ENCODE data around the gene SLN. TPM values are rescaled to one million over a fixed set of nuclear protein-coding genes. Genes with fewer than 3 reads are reported as not detected.
A peak's percentile ranks its signal among the peaks of the same experiment; 100 is the strongest.
"Not testable (repeated sequence)": the region's sequence is repeated elsewhere in the genome, so short reads cannot be mapped to it uniquely, and the experiment has no call there.

The SLN gene
- total RNA-seq = not detected

DNA sequence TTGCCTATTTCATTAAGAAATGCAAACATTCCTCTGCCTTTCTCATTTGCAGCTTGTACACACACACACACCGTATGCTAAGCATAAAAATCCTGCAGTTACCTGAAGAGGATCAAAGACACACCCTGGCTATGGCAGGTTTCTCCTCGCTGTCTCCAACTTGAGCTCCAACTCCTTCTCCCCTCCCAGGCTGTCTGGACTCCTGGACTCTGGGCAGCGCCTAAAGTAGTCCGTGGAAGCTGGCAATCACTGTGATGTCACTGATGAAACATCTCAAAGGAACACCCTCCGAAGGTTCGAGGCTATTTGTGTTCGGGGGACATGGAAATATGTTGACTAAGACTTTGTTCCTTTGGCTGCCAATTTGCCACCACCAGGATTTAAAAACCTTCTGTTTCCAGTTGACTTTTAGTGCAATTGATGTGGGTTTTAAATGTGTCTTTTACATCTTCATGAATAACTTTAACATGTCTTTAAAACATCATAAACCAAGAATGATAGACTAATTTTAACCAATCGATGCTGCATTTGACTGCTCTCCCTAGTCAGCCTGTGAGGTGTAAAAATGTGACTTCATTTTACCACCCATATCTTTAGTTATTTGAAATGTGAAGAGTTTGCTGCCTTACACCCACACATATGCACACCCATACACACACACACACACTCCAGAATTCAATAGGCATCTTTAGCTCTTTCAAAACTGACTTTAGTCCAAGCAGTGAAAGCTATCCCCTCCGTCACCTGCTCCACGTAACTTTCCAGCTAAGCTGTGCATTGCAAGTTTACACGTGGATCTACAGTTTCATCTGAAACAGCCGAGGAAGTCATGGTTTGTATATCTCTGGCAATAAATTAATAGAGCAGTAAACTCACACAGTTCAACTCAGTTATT lies at the start of gene SLN:
TSS of gene SLN (minus strand) at position 196 of the 895 bp plus-strand sequence.
- ChIA-PET CTCF (no interaction called here), POLR2A (no interaction called here)
- Mint-ChIP-seq H3K4me1 (no peaks in the 10 kb centered on the region), H3K9me3 (no peaks in the 10 kb centered on the region), H3K36me3 (ENCODE audit: low read depth) (no peaks in the 10 kb centered on the region), H3K27ac (no peak within 1 kb of the TSS), H3K27me3 (peaks cover 42% of the 10 kb centered on the region), H3K4me3 (no peak within 1 kb of the TSS)
- DNase-seq = no peak

DNA sequence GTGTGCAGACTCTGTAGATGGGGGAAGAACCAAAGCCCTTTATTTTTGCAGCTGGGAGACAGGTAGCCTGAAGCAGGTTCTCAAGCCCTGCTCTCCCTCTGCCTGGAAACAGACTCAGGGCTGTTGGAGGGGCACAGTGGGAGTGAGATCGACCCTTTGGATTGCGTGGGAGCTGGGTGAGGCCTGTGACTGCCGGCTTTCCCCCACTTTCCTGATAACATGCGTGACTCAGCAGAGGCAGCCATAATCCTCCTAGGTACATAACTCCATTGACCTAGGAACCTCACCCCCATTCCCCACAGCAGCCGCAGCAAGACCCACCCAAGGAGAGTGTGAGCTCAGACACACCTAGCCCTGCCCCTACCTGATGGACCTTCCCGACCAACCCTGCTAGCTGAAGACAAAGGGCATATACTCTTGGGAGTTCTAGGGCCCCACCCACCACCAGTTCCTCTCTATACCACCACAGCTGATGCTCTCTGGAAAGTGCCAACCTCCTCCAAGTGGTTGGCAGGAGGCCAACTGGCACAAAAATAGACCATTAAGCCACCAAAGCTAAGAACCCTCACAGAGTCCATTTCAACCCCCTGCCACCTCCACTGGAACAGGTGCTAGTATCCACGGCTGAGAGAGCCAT lies 47.0 kb upstream of the SLN start:
- POLR2A ChIA-PET; H3K27ac Mint-ChIP-seq; H3K36me3 Mint-ChIP-seq (ENCODE audit: low read depth); H3K9me3 Mint-ChIP-seq; H3K4me1 Mint-ChIP-seq; DNase-seq; CTCF ChIA-PET; H3K4me3 Mint-ChIP-seq: not testable (repeated sequence)
- H3K27me3 Mint-ChIP-seq = peaks cover 28% of the 10 kb centered on the region

DNA sequence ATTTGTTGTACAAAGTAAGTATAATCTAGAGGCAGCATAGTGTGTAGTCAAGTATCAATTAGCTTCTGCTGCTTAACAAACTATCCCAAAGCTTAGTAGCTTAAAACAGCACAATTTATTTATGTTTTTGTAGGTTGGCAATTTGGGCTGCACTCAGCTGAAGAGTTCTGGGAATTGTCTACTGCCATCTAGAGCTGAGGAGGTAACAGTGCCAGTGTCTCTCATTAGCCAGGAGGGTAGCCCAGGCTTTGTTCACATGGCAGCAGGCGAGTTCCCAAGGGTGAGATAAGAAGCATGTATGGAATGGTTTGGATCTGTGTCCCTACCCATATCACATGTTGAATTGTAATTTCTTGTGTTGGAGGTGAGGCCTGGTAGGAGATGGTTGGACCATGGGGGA lies 45.8 kb upstream of the SLN start:
- no peak overlapping the region for H3K27ac Mint-ChIP-seq
- H3K4me3 Mint-ChIP-seq = no peak overlapping the region
- ChIA-PET CTCF (interaction anchor here (1.3 to 1.6 kb wide), 2 partner anchors 10 to 17 kb away, joined by 4 to 5 read pairs; no protein-coding TSS in a partner anchor), POLR2A (no interaction called here)
- no peaks in the 10 kb centered on the region for H3K36me3 Mint-ChIP-seq (ENCODE audit: low read depth)
- peaks cover 23% of the 10 kb centered on the region for H3K27me3 Mint-ChIP-seq
- DNase-seq = no peak
- H3K4me1 Mint-ChIP-seq = no peaks in the 10 kb centered on the region
- peaks cover 4% of the 10 kb centered on the region for H3K9me3 Mint-ChIP-seq

DNA sequence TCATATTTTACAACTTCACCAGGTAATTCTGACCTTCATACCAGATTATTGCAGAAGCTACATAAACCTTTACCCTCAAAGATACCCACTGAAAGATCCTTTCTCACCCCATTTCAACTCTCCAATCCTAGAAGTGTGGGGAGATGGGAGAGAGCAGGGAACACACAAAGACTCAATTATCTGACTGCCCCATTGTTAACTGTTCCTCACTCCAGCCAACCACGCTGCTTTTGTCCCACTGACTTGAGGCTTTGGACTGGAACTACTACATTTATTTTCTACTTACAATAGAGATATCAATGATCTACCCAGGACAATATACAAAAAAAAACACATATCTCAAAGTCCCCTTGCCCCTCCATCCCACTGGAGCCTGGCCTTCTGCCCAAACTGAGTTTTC lies 44.7 kb upstream of the SLN start:
- H3K9me3 Mint-ChIP-seq = peaks cover 4% of the 10 kb centered on the region
- peaks cover 22% of the 10 kb centered on the region for H3K27me3 Mint-ChIP-seq
- no peak overlapping the region for H3K4me3 Mint-ChIP-seq
- no peaks in the 10 kb centered on the region for H3K4me1 Mint-ChIP-seq
- ChIA-PET POLR2A (no interaction called here), CTCF (interaction anchor here (1.3 to 1.6 kb wide), 2 partner anchors 9 to 16 kb away, joined by 4 to 5 read pairs; no protein-coding TSS in a partner anchor)
- H3K27ac Mint-ChIP-seq = no peak overlapping the region
- no peaks in the 10 kb centered on the region for H3K36me3 Mint-ChIP-seq (ENCODE audit: low read depth)
- DNase-seq = no peak

DNA sequence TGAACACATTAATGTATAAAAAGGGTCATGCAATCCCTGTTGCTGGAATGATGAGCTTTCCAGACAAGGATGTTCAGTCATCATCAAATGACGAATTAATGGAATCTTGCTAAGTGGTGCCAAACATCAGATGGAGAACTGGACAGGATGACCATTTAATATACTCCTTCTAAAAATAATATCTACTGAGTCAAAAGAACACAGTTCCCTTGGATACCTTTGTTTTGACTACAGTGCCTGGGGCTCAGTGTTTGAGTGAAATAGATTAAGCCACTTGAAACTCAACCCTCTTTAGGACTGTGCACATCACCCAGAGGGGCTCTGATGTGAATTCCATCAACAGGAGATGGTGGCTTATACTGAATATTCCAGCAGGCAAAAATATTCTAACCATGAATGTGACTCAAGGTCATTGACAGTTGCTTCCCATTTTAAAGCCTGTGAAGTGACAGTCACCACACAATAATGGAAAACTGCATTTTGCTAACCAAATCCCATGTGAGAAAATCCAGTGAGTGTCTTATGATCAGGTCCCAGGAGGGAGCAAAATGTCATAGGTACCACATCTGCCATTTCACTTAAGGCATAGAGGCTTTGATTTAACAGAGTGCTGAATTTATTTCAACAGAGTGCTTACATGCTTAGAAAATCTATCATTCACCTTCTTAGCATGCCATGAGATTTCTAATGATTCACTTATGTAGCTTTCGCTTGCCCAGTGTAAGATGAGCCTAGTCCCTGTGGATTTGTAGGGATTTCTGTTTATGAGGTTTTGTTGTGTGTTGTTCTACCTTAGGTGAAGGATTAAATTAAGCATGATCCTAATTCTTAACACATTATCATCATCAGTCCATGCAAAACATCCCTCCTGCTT lies 41.3 kb upstream of the SLN start:
- no peak for DNase-seq
- ChIA-PET CTCF (no interaction called here), POLR2A (no interaction called here)
- no peaks in the 10 kb centered on the region for H3K36me3 Mint-ChIP-seq (ENCODE audit: low read depth)
- H3K27ac Mint-ChIP-seq = no peak overlapping the region
- no peak overlapping the region for H3K4me3 Mint-ChIP-seq
- no peaks in the 10 kb centered on the region for H3K4me1 Mint-ChIP-seq
- no peaks in the 10 kb centered on the region for H3K9me3 Mint-ChIP-seq
- peaks cover 23% of the 10 kb centered on the region for H3K27me3 Mint-ChIP-seq

DNA sequence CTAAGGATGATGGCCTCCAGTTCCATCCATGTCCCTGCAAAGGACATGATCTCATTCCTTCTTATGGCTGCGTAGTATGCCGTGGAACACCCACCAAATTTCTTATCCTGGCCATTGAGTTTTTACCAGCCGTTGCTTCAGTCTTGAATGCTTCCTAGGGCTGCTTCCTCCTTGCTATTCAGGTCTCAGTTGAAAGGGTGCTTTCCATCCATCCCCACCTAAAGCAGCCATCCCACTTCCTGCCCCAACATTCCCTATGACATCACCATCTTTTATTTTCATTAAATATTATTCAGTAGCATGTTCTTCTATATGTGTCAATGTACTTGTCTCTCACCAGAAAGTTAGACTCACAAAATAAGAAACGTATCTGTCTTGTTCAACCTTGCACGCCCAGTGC lies 40.7 kb upstream of the SLN start:
- no peak for DNase-seq
- POLR2A ChIA-PET = no interaction called here
- peaks cover 30% of the 10 kb centered on the region for H3K27me3 Mint-ChIP-seq
- H3K4me3 Mint-ChIP-seq = no peak overlapping the region
- H3K36me3 Mint-ChIP-seq (ENCODE audit: low read depth) = no peaks in the 10 kb centered on the region
- H3K9me3 Mint-ChIP-seq = no peaks in the 10 kb centered on the region
- H3K4me1 Mint-ChIP-seq = no peaks in the 10 kb centered on the region
- CTCF ChIA-PET = no interaction called here
- no peak overlapping the region for H3K27ac Mint-ChIP-seq

DNA sequence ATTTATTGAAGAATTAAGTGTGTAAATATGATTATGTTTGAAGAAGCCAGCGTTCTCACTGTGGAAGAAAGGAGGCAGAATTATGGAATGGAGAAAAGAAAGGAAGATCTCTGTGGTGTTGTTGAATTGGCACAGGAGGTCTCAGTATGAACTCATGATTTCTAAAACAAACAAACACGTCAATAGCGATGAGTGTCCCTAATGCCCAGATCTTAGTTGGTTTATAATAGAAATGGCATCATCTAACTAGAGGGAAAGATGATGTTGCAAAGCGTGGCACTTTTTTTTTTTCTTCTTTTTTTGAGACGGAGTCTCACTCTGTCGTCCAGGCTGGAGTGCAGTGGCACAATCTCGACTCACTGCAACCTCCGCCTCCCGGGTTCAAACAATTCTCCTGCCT lies 39.2 kb upstream of the SLN start:
- no peak for DNase-seq
- Mint-ChIP-seq H3K27ac (no peak overlapping the region), H3K4me1 (no peaks in the 10 kb centered on the region), H3K4me3 (no peak overlapping the region), H3K9me3 (no peaks in the 10 kb centered on the region), H3K27me3 (peaks cover 24% of the 10 kb centered on the region), H3K36me3 (ENCODE audit: low read depth) (no peaks in the 10 kb centered on the region)
- POLR2A ChIA-PET = no interaction called here
- CTCF ChIA-PET = no interaction called here

DNA sequence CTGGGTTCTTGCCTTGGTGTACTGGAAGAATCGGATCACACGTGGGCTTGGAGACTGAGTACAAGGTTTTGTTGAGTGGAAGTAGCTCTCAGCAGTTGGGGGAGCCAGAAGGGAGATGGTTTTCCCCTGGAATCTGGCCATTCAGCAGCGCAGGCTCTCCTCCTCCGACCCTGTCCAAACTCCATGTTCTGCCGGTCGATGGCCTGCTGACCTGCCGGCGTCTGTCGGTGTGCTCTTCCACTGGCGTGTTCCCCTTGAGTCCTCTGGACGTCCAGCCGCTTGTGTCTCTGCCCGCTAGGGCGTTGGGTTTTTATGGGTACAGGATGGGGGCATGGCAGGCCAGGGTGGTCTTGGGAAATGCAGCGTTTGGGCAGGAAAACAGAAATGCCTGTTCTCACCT lies 38.5 kb upstream of the SLN start:
- Mint-ChIP-seq H3K4me1 (no peaks in the 10 kb centered on the region), H3K36me3 (ENCODE audit: low read depth) (no peaks in the 10 kb centered on the region), H3K4me3 (no peak overlapping the region), H3K27me3 (peaks cover 25% of the 10 kb centered on the region), H3K9me3 (no peaks in the 10 kb centered on the region), H3K27ac (no peak overlapping the region)
- no peak for DNase-seq
- POLR2A ChIA-PET = no interaction called here
- CTCF ChIA-PET = no interaction called here

DNA sequence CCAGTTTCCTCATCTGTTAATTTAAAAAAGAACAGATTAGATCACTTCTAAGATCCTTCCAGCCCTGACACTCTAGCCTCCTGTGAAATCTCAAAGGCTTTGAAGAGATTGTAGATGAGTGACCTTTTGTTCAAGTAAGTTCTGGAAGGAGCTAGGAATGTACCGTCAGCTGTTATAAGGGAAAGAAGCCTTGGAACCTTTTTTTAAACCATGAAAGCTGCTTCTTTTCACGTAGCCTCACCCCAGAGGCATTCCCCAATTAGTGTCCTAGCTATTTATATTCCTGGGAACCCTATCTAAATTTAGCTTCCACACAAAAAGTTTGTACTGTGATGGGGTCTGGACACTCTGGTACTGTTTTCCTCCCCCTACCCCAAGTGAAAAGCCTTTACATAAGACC lies 35.8 kb upstream of the SLN start:
- DNase-seq = no peak
- H3K36me3 Mint-ChIP-seq (ENCODE audit: low read depth) = no peaks in the 10 kb centered on the region
- H3K4me3 Mint-ChIP-seq = no peak overlapping the region
- H3K4me1 Mint-ChIP-seq = no peaks in the 10 kb centered on the region
- ChIA-PET POLR2A (no interaction called here), CTCF (interaction anchor here (1.0 kb wide), 1 partner anchor 9 kb away, joined by 4 read pairs; no protein-coding TSS in a partner anchor)
- no peaks in the 10 kb centered on the region for H3K9me3 Mint-ChIP-seq
- peaks cover 35% of the 10 kb centered on the region for H3K27me3 Mint-ChIP-seq
- H3K27ac Mint-ChIP-seq = no peak overlapping the region

DNA sequence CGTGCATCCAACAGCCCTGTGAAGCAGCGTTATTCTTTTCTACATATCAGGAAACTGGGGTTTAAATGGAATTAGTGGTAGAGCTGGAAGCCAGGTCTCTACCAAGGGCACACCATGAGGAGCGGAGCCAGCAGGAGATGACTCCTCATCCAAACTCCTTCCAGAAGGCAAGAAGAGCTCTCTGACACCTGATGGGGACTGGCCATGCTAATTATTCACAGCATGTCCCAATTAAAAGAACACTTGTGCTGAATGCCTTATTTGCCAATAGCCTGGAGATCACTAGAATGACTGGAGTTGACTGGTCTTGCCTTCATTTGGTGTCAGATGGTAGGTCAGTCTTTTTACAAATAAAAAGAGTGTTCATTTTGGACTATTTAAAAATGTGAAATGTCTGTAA lies 32.9 kb upstream of the SLN start:
- peaks cover 35% of the 10 kb centered on the region for H3K27me3 Mint-ChIP-seq
- H3K9me3 Mint-ChIP-seq = no peaks in the 10 kb centered on the region
- ChIA-PET CTCF (interaction anchor here (2.0 kb wide), 1 partner anchor 27 kb away, joined by 5 read pairs; no protein-coding TSS in a partner anchor), POLR2A (no interaction called here)
- H3K36me3 Mint-ChIP-seq (ENCODE audit: low read depth) = no peaks in the 10 kb centered on the region
- no peak overlapping the region for H3K27ac Mint-ChIP-seq
- no peaks in the 10 kb centered on the region for H3K4me1 Mint-ChIP-seq
- no peak for DNase-seq
- H3K4me3 Mint-ChIP-seq = no peak overlapping the region

DNA sequence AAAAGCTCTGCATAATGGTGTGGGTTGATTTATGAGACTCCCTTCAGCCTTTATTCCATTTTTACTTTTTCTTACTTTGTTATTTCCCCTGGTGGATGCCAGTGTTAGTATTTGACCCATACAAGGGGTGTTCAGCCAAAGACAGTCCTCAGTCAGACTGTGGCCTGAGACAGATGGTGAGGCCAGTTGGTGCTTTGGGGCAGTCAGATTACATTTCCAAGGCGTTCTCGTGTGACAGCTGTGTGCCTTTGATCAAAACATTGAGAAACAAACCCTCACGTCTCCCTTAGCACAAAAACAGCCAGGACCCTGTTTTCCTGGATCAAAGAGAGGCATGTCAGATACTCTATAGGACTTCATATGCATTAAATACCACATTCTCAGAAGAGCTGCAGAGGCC lies 31.3 kb upstream of the SLN start:
- H3K4me3 Mint-ChIP-seq = no peak overlapping the region
- no peaks in the 10 kb centered on the region for H3K36me3 Mint-ChIP-seq (ENCODE audit: low read depth)
- H3K27ac Mint-ChIP-seq = no peak overlapping the region
- CTCF ChIA-PET = interaction anchor here (2.0 kb wide), 1 partner anchor 28 kb away, joined by 5 read pairs; no protein-coding TSS in a partner anchor
- H3K4me1 Mint-ChIP-seq = no peaks in the 10 kb centered on the region
- POLR2A ChIA-PET = no interaction called here
- no peak for DNase-seq
- H3K9me3 Mint-ChIP-seq = no peaks in the 10 kb centered on the region
- peaks cover 41% of the 10 kb centered on the region for H3K27me3 Mint-ChIP-seq

DNA sequence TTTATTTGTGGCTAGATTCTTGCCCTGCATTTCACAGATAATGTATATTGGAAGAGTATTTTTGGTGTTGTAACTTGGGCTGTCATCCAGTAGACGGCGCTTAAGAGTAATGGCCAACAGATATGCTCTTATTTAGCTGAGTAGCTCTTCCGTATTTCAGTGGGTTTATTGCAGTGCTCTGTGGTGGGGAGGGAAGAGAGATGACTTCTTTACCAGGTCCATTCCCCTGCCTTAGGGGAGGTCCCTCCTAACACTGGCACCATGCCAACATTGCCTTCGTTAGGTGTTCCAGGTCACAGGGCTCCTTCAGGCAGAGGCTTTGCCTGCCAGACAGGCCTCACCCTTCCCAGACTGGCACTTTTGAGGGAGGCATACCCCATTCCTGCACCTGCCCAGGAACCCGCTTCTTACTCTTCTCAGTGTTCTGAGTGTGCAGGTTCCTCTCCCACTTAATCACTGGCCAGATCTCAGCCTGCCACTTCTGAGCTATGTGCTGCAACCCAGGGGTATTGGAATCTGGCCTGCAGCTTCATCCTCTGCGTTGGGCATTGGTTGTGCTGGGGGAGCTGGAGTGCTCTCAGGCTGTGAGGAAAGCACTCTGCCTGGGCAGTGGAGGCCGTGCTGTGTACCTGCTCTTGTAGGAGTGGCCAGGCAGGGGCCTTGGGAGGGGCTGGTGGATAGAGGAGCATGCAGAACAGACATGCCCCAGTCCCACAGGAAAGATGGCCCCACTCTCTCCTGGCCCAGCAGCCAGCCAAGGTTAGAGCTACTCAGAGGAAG lies 29.4 kb upstream of the SLN start:
- Mint-ChIP-seq H3K9me3 (no peaks in the 10 kb centered on the region), H3K27me3 (peaks cover 35% of the 10 kb centered on the region), H3K36me3 (ENCODE audit: low read depth) (no peaks in the 10 kb centered on the region), H3K4me1 (no peaks in the 10 kb centered on the region), H3K27ac (no peak overlapping the region), H3K4me3 (no peak overlapping the region)
- ChIA-PET POLR2A (no interaction called here), CTCF (interaction anchor here (0.5 to 4.5 kb wide), 14 partner anchors 8 to 188 kb away, joined by 3 to 30 read pairs (median 4); no protein-coding TSS in a partner anchor)
- DNase-seq = peak; percentile 22
